HG02852 (cell line): Measurements from ENCODE around the gene SLC39A6.
"Not testable (repeated sequence)": the region's sequence is repeated elsewhere in the genome, so short reads cannot be mapped to it uniquely, and the experiment has no call there.

ENCODE experiments used
- ATAC-seq: cut with Tn5 transposase; IDR thresholded peaks from one replicate; pipeline ENCODE4 v1.9.1; 2021; ENCODE audit warnings: mild to moderate bottlenecking, moderate library complexity; ENCODE audit not compliant: unreplicated experiment

Gene SLC39A6

GRCh38 chr18:36139245-36139644 lies 10.1 kb upstream of the SLC39A6 start:
- no peak for ATAC-seq

- no peak for ATAC-seq
Observed at GRCh38 chr18:36135264-36135663, 6.1 kb upstream of the SLC39A6 start.

- no peak for ATAC-seq
Observed at GRCh38 chr18:36132756-36133155, 3.6 kb upstream of the SLC39A6 start.

- ATAC-seq: no peak
Observed at GRCh38 chr18:36131692-36132483, 2.7 kb upstream of the SLC39A6 start.

- ATAC-seq: no peak
Observed at GRCh38 chr18:36130883-36131653, 1.9 kb upstream of the SLC39A6 start.

GRCh38 chr18:36130039-36130831 lies 1.1 kb upstream of the SLC39A6 start:
- ATAC-seq: peak; percentile 22

- peak; percentile 14 for ATAC-seq
Observed at GRCh38 chr18:36128907-36129299, 237 bp downstream of the SLC39A6 start.

GRCh38 chr18:36128530-36128870 lies 640 bp downstream of the SLC39A6 start:
- ATAC-seq: no peak

GRCh38 chr18:36127836-36128529 lies 1.2 kb downstream of the SLC39A6 start:
- ATAC-seq: no peak

- no peak for ATAC-seq
Observed at GRCh38 chr18:36126668-36127067, 2.5 kb downstream of the SLC39A6 start.

- no peak for ATAC-seq
Observed at GRCh38 chr18:36124841-36125240, 4.3 kb downstream of the SLC39A6 start.

GRCh38 chr18:36120297-36120696 lies 8.8 kb downstream of the SLC39A6 start:
- ATAC-seq: no peak

GRCh38 chr18:36116771-36117170 lies 12.4 kb downstream of the SLC39A6 start:
- not testable (repeated sequence) for ATAC-seq

- ATAC-seq: no peak
Observed at GRCh38 chr18:36114738-36115137, 14.4 kb downstream of the SLC39A6 start.

GRCh38 chr18:36114251-36114650 lies 14.9 kb downstream of the SLC39A6 start:
- ATAC-seq: no peak

GRCh38 chr18:36112302-36112701 lies 16.8 kb downstream of the SLC39A6 start:
- ATAC-seq: no peak

- ATAC-seq: no peak
Observed at GRCh38 chr18:36109737-36110136, 19.4 kb downstream of the SLC39A6 start.

- no peak for ATAC-seq
Observed at GRCh38 chr18:36108601-36109000, 20.5 kb downstream of the SLC39A6 start.

GRCh38 chr18:36108196-36108595 lies 20.9 kb downstream of the SLC39A6 start:
- ATAC-seq: no peak

- ATAC-seq: no peak
Observed at GRCh38 chr18:36107477-36107876, 21.7 kb downstream of the SLC39A6 start.

- ATAC-seq: no peak
Observed at GRCh38 chr18:36104749-36105148, 24.4 kb downstream of the SLC39A6 start.
